ENCODE results near the gene NEO1.

NEO1 gene

GRCh38 chr15:73227433-73228056, 175.3 kb downstream of the NEO1 start:
- TF ChIP-seq CTCF (IDR thresholded peaks at IDR 0.05; ENCODE audit: extremely low read depth, missing control alignments) = no peak
- no peak for DNase-seq (ENCODE audit: low spot score)

GRCh38 chr15:73228128-73228646, 175.9 kb downstream of the NEO1 start:
- no peak for DNase-seq (ENCODE audit: low spot score)
- TF ChIP-seq CTCF (IDR thresholded peaks at IDR 0.05; ENCODE audit: extremely low read depth, missing control alignments) = no peak

- no peak for TF ChIP-seq CTCF (IDR thresholded peaks at IDR 0.05; ENCODE audit: extremely low read depth, missing control alignments)
- no peak for DNase-seq (ENCODE audit: low spot score)
Measured at GRCh38 chr15:73231661-73232419, 179.6 kb downstream of the NEO1 start.

GRCh38 chr15:73232776-73233175, 180.5 kb downstream of the NEO1 start:
- no peak for DNase-seq (ENCODE audit: low spot score)
- TF ChIP-seq CTCF (IDR thresholded peaks at IDR 0.05; ENCODE audit: extremely low read depth, missing control alignments) = no peak

GRCh38 chr15:73233623-73234022, 181.4 kb downstream of the NEO1 start:
- DNase-seq (ENCODE audit: low spot score) = no peak
- no peak for TF ChIP-seq CTCF (IDR thresholded peaks at IDR 0.05; ENCODE audit: extremely low read depth, missing control alignments)

GRCh38 chr15:73237910-73238309, 185.6 kb downstream of the NEO1 start:
- DNase-seq (ENCODE audit: low spot score) = no peak
- no peak for TF ChIP-seq CTCF (IDR thresholded peaks at IDR 0.05; ENCODE audit: extremely low read depth, missing control alignments)

GRCh38 chr15:73239564-73240215, 187.4 kb downstream of the NEO1 start:
- no peak for DNase-seq (ENCODE audit: low spot score)
- TF ChIP-seq CTCF (IDR thresholded peaks at IDR 0.05; ENCODE audit: extremely low read depth, missing control alignments) = no peak

All from GM20000 (cell line).